T-helper 2 cell (primary cell): ENCODE results near the gene TPRKB.
A peak's percentile ranks its signal among the peaks of the same experiment; 100 is the strongest.
"Not testable (repeated sequence)": the region's sequence is repeated elsewhere in the genome, so short reads cannot be mapped to it uniquely, and the experiment has no call there.

Experiments used
- DNase-seq, 5 experiments: peaks; one replicate each; pipeline versions ENCODE4 v3.0.0 to v3.0.0-alpha.2; 2012 to 2022

TPRKB gene

GRCh38 chr2:73699437-73699836, 37.7 kb downstream of the TPRKB start:
- DNase-seq: no peak

- no peak for DNase-seq
These were observed 39.0 kb downstream of the TPRKB start for GRCh38 chr2:73698101-73698500.

GRCh38 chr2:73697606-73698005, 39.5 kb downstream of the TPRKB start:
- DNase-seq: no peak

DNA sequence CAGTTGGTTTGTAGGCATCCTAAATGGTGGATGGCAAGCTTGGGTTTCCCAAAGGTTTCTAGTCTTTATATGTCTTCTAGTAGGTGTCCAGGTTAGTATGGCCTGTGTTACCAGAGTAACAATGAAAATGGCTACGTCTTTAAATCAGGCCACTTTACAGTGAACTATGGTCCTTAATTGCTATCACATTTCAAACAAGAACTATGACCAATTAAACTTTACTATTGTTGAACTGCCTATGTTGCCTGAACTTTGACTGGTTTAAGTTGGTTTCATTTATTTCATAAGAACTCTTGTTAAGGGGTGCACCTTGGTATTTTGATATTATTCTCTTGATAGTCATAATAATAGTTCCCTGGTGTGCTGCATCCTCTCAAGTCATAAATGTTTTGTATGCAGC, 40.2 kb downstream of the TPRKB start:
- not testable (repeated sequence) for DNase-seq

DNA sequence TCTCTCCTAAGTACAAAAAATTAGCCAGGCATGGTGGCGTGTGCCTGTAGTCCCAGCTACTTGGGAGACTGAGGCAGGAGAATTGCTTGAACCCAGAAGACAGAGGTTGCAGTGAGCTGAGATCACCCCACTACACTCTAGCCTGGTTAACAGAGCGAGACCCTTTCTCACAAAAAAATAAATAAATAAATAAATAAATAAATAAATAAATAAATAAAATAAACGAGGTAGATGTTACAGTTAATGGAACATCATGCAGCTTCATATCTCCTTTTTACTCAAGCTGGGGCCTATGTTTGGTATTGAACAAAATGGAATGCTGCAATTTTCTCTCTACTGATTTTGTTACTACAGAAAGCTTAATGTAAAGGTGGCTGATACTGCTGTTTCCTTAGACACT, 40.6 kb downstream of the TPRKB start:
- not testable (repeated sequence) for DNase-seq

DNA sequence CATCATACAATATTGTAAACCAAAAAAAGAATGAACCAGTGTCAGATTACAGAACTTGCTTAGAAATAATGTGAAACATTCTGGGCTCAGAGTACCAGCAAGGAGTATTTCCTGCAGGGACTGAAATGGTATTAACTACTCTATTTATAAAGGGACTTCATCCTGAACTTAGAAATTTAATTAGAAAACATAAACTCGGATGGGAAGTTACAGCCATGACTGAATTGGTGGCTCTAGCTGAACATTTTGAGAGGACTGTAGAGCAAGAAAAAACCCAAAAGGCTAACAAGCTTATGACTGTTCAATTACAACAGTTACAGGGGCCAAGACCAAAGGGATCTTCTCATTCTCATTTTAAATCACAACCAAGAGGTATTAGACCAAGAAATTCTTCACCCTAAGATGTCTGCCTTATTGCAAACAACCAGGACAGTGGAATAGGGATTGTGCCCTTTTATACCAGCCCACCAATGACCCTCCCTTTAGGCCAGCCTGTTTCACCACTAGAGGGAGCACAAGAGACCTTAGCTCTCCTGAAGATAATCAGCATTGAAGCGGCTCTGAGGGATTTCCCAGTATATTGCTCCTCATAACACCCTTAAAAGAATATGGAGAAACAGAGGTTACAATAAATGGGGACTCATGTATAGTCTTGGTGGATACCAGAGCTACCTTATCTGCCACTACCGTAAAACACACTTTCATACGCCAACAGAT, 46.6 kb downstream of the TPRKB start:
- peak in 1 of 5 experiments; percentile 12 for DNase-seq

DNA sequence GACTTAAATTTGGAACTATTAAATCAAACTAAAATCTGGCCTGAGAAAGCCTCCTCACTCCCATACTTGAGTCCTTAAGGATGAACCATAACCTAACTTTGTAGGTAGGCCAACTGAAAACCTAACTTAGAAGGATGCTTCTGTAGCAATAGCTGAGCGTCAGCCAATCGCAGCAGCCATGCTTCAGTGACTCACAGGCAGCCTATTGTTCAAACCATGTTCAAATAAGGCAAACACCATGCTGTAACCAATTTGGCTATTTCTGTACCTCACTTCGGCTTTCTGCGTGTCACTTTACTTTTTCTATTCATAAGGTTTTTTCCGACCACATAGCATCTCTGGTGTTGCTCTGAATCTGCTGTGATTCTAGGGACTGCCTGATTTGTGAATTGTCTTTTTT, 48.7 kb downstream of the TPRKB start:
- not testable (repeated sequence) for DNase-seq

DNA sequence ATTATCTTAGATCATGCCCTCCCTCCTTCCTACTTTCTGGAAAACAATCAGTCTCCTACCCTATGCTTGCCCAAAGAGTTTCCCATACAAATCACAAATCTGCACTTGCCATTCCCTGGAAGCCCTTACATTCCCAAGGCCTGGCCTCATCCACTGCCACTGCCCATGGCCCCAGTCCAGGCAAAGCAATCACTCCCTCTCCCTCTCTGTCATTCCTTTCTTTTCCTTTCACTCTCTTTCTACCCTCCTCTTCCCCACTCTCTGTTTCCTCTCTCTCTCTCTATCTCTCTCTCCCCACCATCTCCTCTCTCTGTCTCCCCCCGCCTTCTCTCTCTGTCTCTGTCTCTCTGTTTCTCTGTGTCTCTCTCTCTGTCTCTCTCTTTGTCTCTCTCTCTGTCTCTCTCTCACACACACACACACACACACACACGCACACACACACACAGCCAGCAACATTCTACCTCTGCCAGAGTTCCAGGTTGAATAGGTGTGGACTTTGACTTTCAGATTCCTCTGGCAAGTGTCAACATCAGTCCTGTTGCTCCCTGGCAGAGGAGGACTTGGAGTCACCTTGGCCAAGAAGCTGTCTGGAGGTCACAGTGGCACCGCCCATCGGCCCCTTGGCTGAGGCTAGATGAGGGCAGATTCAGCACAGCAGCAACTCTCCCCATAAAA, 51.2 kb downstream of the TPRKB start:
- DNase-seq: no peak

- not testable (repeated sequence) for DNase-seq
These were observed 52.2 kb downstream of the TPRKB start for GRCh38 chr2:73684905-73685304.

DNA sequence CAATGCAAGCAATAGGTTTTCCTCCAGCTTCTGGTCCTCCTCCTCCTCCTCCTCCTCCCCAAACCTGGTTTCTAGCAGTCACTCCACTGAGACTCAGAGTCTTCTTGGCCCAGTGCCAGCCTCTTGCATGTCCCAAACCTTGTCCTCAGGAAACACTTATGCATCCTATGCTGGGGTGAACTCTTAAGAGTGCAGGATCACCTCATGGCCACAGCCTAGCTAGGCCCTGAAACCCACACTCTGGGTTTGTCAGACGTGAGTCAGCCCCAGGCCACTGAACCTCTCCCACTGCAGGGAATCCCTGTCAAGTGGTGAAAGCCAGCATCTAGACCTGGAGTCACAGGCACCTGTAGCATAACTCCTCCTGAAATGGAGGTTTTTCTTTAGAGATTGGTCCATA, 52.8 kb downstream of the TPRKB start:
- DNase-seq: not testable (repeated sequence)

- peak in 1 of 5 experiments; percentile 29 for DNase-seq
These were observed 57.1 kb downstream of the TPRKB start for GRCh38 chr2:73679951-73680571.
